Neural progenitor cell (in vitro differentiated cells): ENCODE measurements around the gene C1GALT1C1L.

Experiments used
- CTCF ChIP-seq: fragments of 200-600 bp; sonication (generic); IDR thresholded peaks from 2 replicates; pipeline ENCODE4 v1.5.1; 2017; ENCODE audit warnings: antibody characterized with exemption, mild to moderate bottlenecking
- EZH2 ChIP-seq: fragments of 200-600 bp; sonication (generic); IDR thresholded peaks from 2 replicates; pipeline ENCODE4 v1.6.1; 2017; ENCODE audit warnings: antibody characterized with exemption, mild to moderate bottlenecking, moderate library complexity

- no peak for TF ChIP-seq CTCF
- no peak for TF ChIP-seq EZH2
These were observed 39.6 kb downstream of the C1GALT1C1L start for GRCh38 chr2:43636621-43637020.
